SK-MEL-5 (cell line): Measurements from ENCODE around the gene SLC6A2. TPM values are rescaled to one million over a fixed set of nuclear protein-coding genes. Genes with fewer than 3 reads are reported as not detected.
A peak's percentile ranks its signal among the peaks of the same experiment; 100 is the strongest.

Experiments
- DNase-seq: peaks from one replicate; pipeline ENCODE4 v3.0.0-alpha.2; 2016; ENCODE audit warnings: low read depth, low spot score
- in situ Hi-C: cut with HindIII; loops from 2 replicates; pipeline ENCODE4 v1.10.0; 2016; ENCODE audit warnings: low sequenced_read_pairs, high pct_unique_total_duplicates, low pct_unique_long_range_greater_than_20kb
- total RNA-seq: library from RNA; depleted of rRNA; stranded (reverse); fragments of >200 nt; shearing (Covaris generic); gene quantifications from 2 replicates; pipeline ENCODE4 v1.2.3, GENCODE V29; 2014

Gene SLC6A2
- total RNA-seq, 1 experiment from 2014 or later, result not detected

DNA sequence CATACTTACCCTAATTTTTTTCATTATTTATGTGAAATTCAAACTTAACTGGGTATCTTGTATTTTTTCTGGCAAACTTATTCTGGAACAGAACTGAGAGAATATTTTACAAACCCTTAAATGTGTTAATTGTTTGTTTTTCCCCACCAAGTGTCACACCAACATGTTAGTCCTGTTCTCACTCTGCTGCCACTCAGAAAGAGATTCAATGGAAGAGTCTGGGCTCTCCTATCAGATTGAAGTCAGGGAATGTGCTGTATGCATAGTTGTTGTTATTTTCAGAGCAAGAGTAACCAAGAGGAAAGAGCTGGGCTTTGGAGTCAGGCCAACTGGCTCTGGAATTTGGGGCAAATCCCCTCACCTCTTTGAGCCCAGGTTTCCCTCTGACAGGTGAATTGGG lies 43.2 kb downstream of the SLC6A2 start:
- in situ Hi-C loops, result no loop called here
- no peak for DNase-seq

DNA sequence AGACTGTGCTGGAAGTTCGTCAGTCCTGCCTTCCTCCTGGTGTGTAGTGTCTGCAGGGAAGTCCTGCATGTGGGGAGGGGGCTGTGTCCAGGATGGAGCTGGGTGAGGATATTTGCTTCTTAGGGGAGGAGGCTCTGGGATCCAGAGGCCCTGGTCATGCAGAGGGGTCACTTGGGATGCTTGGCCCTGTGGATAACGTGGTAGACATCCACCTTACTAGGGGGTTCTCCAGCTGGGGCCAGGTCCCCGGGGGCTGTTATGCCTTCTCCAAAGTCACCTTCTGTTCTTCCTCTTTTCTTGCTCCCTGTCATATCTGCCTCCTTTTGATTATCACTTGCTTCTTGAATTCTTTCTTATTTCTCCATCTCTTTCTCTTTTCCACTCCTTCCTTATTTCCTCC lies 43.8 kb downstream of the SLC6A2 start:
- DNase-seq, result no peak
- in situ Hi-C loops, result no loop called here

DNA sequence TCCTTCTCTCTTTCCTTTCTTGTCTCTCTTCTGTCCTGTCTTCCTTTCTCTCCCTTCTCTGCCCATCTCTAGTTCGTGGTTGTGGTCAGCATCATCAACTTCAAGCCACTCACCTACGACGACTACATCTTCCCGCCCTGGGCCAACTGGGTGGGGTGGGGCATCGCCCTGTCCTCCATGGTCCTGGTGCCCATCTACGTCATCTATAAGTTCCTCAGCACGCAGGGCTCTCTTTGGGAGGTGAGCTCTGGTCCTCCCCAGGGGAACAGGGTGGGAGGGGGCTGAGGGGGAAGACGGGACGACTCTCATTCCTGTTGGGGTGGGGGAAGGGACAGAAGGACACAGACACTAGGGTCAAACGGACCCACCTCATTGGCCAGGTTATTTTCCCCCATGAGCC lies 44.3 kb downstream of the SLC6A2 start:
- no peak for DNase-seq
- in situ Hi-C loops, result no loop called here

DNA sequence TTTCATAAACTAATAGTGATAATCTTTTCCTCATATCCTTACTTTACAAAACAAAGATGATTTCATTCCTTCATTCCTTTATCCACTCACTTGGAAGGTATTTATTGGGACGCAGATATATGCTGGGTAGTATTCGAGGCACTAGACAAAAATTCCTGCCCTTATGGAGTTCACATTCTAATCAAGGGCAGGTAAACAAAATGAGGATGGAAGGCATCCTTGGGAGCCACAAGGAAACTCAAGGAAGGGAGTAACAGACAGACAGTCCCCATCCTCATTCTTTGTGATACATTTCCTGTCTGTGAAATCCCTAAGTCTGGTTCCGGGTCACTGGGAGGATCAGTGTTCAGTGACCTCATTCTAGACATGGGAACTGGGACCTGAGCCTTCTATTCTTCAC lies 45.2 kb downstream of the SLC6A2 start:
- no peak for DNase-seq
- in situ Hi-C loops, result no loop called here

DNA sequence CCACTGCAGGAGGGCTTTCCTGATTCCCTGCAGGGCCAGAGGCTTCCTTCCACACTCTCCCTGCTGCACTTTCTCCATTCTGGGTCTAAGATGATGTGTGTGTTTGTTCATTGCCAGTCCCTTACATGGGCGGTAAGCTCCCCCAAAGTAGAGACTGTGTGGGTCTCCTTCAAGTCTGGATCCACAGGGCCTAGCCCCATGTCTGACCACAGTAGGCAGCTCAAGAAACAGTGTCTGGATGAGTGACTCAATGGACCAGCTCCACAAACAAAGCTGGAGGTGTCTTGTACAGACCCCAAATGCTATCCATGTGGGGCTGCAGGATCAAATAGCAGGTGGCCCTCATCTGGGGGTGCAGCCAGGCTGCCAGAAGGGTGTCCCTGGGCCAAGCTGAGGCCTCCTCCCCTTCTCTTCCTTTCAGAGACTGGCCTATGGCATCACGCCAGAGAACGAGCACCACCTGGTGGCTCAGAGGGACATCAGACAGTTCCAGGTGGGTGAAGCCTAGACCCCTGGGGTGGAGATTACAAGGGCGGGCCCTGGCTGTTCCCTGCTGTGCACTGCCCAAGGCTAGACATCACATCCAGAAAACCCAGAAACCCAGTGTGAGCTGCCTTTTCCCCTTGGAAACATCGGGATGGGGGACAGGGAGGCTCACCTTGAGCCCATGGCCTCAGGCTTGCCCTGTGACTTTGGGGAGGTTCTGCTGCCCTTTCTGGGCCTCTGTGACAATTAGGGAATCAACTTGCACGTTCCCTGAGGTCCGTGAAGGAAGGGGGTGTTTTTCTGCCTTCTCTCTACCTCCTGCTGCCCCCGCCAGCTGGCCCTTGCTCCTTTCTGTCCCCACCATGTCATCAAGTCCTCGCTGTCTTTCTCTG lies 45.9 kb downstream of the SLC6A2 start:
- DNase-seq, result peak; percentile 69
- in situ Hi-C loops, result no loop called here

DNA sequence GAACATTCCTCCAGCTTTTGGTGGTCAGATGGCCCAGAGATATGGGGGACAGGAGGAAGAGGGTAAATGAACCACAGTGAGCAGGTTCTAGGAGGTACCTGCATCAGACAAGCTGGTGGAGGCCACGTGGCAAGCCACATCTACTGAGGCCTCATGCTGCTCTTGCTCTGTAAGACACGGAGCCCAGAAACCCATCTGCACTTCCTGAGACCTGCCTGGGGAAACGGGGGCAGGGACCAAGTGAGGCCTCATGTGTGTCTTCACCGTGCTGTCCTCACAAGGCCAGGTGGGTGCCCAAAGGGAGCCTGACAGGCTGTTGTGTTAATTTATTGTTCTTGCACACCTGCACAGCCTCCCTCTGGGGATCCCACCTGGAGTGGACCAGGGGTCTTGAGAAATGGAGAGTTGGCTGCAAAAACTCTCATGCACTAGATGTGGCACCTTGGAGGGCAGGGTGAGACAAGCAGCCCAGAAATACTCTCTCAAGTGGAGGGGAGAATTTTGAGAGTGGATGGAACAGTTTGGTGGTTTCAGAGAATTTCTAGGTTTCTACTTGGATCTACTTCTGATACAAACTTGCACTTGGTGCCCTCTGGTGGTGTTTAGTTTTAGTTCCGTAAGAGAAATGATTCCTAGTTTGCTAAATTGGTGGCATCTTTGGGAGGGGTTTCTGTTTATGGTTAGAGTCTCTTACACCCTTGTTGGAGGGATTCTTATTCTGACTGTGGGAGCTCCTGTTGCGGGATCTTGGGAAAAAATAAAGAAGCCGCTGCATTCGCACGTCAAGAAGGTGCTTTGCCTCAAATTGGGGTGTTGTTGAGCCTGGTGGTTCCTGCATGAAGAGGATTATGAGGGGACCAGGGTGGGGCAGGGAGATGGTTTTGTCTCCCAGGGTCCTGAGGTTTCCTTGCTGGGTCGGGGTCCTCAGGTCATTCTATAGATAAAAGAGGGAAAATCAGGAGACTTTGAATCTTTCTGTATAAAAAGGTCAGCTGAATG lies 47.5 kb downstream of the SLC6A2 start:
- peak; percentile 69 for DNase-seq
- in situ Hi-C loops, result no loop called here

DNA sequence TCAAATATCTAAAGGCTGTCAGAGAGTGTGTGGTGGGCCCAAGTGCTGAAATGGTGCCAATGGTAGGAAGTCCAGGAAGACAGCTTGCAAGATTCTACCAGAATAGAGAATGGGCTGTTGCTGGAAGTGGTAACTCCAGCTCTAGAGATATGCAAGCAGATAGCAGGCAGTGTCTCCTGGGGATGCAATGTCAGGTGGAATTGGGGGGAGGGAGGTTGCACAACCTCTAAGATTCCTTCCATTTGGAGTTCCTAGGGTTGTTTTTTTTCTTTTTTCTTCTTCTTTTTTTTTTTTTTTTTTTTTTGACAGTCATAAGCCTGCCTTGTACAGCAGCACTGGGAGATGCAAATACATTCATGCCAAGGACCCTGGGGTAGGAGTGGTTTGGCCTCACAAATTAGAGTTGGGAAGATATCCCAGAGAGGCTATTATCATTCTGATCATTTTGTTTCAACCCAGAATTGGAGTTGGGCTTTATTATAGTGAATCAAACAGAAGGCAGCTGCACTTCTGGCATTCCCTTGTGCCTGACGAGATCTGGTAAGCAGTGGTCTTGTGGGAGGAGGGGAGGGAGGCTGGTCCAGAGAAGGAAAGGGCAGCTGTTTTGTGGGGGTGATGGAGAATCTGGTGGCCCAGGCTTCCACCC lies 51.1 kb downstream of the SLC6A2 start:
- DNase-seq, result no peak
- in situ Hi-C loops, result no loop called here

DNA sequence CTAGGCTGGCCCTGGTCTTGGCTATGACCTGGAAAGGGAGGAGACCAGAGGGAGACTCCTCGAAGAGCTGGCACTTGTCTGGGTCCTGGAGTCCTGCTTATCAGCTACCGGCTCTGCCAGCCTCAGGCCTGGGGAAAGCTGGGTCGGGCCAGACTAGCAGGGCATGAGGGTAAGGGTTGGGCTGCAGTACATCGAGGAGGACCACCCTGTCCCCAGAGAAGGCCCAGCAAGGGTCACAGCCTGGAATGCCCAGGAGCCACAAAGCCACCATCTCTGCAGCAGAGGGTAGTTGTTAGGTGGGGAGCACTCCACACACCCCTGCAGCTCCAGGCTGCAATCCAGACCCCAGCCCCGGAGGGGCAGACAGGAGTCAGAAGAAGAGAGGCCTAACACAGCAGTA lies 54.0 kb downstream of the SLC6A2 start:
- DNase-seq, result no peak
- in situ Hi-C loops, result no loop called here

DNA sequence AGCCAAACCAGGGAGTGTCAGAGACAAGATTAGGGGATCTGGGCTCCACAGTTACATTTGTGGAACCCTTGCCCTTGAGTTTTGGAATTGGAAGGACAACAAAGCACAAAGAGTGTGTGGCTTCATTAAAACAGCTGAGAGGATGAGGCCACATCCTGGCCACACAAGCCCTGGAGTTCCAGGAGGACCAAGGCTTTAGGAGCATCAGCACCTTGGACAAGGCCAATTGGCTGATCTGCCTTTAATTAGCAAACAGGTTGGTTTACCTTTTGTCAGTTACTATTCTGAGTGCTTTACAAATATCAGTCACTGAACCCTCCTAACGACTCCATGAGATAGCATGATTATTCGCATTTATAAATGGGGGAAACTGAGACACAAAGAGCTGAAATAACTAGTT lies 54.7 kb downstream of the SLC6A2 start:
- DNase-seq, result no peak
- in situ Hi-C loops, result no loop called here

DNA sequence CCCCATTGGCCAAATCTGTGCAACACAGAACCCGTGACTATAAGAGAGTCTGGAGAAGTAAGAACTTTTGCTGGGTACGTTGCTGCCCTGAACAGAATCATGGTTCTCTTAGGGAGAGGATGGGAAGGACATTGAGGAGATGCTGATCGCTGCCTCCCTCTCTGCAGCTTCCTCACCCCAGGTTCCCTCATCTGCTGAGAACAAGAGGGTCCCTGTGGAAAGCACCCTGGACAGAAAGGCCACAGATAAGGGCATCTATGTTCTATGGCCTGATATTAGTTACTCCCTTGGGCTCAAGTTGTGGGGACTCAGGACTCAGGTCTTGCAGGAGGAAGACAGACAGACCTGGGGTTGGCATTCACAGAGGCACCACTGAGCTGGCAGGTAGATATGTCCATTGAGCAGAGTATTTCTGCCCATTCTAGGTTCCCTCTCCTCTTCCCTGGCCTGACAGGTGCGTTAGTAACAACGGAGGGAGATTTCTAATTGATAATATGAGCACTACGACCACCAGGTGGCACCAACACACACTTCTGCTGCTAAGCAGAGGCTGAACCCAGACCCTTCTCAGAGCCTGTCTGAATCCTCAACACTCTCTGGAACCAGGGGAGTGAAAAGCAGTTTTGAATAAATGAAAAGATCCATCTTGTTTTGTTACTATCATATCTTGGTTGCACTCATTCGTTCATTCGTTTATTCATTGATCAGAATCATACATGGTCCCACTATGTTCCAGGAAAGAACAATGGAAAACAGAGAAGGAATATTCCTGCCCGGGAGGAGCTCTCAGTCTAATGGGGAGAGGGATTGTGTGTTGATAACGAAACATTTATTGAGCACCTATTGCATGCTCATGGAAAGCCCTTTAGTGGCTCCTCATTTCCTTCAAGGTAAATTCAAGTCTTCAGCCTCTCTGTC lies 56.4 kb downstream of the SLC6A2 start:
- DNase-seq, result peak; percentile 69
- in situ Hi-C loops, result no loop called here

DNA sequence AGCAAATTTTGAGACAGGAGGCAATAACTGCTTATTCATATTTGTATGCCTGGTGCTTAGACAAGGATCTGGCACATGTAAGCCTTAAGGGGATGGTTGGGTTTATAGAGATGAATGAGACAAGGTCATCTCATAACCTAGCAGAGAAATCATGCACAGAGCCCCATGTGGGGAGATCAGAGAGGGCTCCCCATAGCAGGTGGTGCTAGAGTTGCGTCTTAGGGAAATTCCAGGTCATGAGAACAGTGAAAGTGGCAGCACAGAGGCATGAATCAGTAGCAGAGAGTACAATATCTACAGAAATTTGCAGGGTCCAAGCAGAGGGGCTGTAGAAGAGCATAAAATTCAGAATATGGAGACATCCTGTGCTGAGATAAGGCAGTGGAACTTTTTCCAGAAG lies 57.3 kb downstream of the SLC6A2 start:
- no peak for DNase-seq
- in situ Hi-C loops, result no loop called here

DNA sequence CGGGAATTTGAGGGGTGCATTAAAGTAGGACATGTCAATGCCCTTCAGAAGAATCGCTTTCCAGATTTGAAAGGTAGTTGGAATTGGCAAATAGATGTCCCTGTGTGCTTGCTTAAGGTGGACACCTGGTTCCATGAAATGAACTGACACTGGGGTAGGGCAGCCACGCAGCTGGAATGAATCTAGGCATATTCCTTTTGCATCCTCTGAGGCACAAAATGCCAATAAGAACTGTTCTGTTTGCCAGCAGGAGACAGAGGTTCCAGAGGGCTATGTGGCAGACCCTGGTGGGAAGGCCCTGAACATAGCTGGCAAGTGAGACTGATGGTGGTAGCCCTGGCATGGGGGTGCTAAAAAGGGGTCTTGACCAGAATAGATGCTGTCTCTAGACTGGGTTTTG lies 61.5 kb downstream of the SLC6A2 start:
- no peak for DNase-seq
- in situ Hi-C loops, result no loop called here

DNA sequence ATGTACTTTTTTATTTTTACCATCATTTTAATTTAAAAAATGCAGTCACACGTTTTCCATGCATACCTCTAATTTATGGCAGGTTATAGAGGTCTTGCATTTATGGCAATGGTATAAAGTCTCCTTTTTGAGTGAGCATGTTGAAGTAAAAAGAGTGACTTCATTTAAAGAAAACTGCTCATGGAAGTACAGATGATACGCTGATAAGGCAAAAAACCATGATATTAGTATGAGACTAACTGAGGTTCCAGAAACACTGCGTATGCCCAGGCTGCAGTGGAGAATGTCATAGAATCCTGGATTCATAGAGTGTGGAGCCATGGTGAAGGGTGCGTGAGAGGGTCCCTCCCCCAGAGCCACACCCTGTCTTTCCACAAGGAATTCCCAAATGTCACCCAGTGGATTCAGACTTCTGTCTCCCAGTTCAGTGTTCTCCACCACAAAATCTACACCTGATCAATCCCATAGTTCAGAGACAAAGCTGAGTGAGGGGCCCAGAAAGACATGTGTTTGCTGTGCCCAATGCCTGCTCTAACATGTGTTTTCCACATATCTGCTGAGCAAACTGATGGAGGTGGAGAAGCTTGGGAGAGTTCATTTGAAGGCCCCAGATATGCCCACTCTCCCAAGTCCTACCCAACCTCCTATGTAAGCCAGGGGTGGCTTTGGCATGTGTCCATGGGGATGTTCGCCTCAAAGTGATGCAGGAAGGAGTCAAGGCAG lies 69.4 kb downstream of the SLC6A2 start:
- no peak for DNase-seq
- in situ Hi-C loops, result no loop called here

DNA sequence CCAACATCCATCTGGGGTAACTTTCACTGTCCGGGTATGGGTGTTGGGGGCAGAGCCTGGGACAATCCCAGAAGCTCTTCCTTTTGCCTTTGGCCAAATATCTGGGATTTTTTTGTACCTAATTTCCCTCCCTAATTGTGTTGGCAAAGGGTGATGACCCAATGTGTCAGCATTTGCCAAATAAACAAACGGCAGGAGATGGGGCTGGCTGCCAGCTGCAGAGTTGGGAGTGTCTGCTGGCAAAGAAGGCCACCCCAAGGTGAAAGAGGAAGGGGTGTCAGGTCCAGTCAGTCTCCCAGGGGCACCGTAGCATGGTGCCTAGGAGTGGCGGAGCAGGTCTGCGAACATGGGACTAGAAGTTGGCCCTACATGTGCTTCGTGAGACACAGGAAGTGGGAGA lies 73.0 kb downstream of the SLC6A2 start:
- in situ Hi-C loops, result no loop called here
- DNase-seq, result no peak

DNA sequence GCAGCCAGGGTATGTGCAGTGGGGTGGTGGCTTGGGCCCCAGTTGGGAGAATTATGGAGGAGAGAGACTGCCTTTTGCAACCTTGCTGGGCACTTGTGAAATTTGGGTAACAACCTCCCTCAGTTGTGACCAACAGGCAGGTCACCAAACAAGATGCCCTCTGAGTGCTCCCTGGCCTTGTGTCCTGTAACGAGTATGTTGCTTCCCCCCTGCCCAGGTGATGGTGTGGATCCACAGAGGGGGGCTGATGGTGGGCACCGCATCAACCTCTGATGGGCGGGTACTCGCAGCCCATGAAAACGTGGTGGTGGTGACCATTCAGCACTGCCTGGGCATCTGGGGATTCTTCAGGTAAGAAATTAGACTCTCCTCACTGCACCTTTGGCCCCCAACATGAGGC lies 74.3 kb downstream of the SLC6A2 start:
- no peak for DNase-seq

DNA sequence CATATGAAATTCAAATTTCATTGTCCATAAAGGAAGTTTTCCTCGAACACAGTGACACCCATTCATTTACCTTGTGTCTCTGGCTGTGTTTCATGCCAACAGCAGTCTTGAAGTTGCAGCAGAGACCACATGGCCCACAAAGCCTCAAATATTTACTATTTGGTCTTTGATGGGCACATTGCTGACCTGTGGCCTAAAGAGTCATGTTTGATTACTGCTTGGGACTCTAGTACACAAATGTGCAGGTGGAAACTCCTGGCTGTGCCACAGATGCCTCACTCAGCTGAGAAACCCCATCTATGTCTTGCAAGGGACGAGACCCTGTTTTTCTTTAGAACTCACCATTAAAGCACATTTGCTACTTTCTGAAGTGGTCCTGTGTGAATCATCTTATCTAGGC lies 76.7 kb downstream of the SLC6A2 start:
- no peak for DNase-seq
- in situ Hi-C loops, result no loop called here

More for the DNA sequence above, 74.3 kb downstream of the SLC6A2 start:
- in situ Hi-C loops, result no loop called here

DNA sequence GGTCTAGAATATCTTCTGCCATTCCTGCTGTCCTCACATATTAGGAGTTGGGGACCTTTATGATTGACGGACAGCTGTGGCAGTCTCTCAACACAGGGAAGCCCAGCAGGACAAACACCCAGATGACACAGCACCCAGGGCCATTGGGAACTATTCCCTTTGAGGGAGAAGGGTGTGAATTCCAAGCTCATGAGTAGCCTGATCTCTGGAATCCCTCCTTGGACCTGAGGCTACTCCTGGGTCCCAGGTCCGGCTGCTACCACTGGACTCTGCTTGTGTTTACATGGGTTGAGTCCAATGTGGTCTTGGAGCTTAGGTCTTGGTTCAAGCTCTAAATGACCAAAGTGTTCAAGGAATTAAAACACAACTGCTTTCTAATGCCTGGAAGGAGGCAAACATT lies 78.9 kb downstream of the SLC6A2 start:
- DNase-seq, result no peak
- in situ Hi-C loops, result no loop called here
